ENCODE measurements around the gene EVA1C. TPM values are rescaled to one million over a fixed set of nuclear protein-coding genes. Genes with fewer than 3 reads are reported as not detected.
"Not testable (repeated sequence)": the region's sequence is repeated elsewhere in the genome, so short reads cannot be mapped to it uniquely, and the experiment has no call there.

The EVA1C gene
- total RNA-seq, 1 experiment from 2014 or later: 16.1 TPM

DNA sequence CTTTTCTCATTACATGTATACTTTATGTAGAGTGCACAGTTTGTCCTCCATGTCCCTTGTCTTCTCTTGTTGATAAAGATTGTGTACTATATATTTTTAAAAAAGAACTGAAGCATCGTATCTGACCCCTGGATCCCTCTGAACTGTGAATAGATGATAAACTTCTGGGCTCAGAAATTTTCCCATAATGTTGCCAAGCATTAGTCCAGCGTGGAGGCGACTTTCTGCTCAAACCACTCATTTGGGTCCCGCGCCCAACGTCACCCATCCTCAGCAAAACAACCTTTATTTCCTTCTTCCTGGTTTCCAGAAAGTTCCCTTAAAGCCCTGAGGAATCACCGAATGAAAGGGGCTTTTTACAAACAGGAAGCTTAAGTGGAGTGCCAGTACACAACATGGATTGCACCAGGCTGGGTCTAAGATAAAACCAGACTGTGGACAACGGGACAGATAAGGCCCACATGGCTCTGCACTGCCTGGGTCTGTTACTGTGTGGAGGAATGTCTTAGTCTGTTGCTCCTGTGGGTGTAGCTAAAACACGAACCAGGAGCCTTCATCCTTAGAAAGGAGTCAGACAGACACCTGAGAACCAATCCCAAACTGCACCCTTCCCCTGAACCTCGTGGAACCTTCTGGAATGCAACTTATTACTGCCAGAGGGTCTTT is 15.6 kb downstream of the EVA1C start:
- no TSS peak for BruUV-seq (replicated peaks)
- CTCF ChIA-PET: interaction anchor here (1.2 kb wide), 1 partner anchor 141 kb away, joined by 5 read pairs; no protein-coding TSS in a partner anchor

DNA sequence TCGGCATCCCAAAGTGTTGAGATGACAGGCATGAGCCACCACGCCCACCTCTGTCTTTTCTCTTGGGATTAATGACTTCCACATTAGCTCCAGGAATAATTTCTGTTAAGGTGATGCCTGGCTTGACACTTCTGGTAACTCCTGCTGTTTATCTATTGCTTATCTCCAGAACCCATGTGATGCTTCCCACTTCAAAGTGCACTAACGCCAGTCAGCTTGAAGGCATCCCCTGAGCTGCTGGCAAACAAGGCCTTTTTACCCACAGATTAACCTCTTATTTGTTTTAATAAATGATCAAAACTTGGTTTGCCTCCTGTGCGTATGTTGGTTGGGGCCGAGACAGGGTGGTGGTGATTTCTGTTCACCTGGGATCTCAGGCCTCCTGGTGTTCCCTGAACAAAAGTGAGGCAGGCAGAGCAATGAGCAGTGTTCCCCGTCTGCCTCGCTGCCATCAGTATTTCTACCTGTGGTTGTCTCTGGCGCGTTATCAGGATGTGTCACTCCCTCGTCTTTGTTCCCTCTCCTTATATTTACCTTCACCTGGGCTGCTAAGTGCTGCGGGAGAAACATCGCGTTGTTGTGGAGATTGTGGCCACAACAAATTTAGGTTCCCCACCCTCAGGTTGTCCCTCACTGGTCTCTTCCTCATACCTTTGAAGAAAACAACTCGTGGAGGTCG is 20.6 kb downstream of the EVA1C start:
- CTCF ChIA-PET; intact Hi-C loops (cut with micrococcal nuclease); H3K36me3 ChIP-seq (ENCODE audit: low read depth, low read length); H3K9me2 ChIP-seq (replicated peaks; ENCODE audit: low read length); POLR2A ChIA-PET (ENCODE audit: unreplicated experiment); H4K20me1 ChIP-seq (ENCODE audit: low read length); ATAC-seq; H3K27me3 ChIP-seq (ENCODE audit: low read length); BruUV-seq (replicated peaks); H3F3A ChIP-seq (ENCODE audit: low read length, unreplicated experiment); H3K79me2 ChIP-seq (ENCODE audit: low read length); DNase-seq; H3K9ac ChIP-seq (ENCODE audit: low read length); H3K9me3 ChIP-seq (ENCODE audit: low read length); H3K4me3 ChIP-seq (ENCODE audit: low read length); H3K4me2 ChIP-seq (ENCODE audit: low read length); H3K4me1 ChIP-seq (ENCODE audit: insufficient read depth, low read length); H3K27ac ChIP-seq (ENCODE audit: low read length); H2AFZ ChIP-seq (ENCODE audit: low read length): not testable (repeated sequence)

More for the DNA sequence above, 15.6 kb downstream of the EVA1C start:
- no peaks in the 10 kb centered on the region for H3K9me2 ChIP-seq (replicated peaks; ENCODE audit: low read length)
- no peaks in the 10 kb centered on the region for H3K9me3 ChIP-seq (ENCODE audit: low read length)
- no peak for DNase-seq
- peaks cover 30% of the 10 kb centered on the region for H3K79me2 ChIP-seq (ENCODE audit: low read length)
- H3F3A ChIP-seq (ENCODE audit: low read length, unreplicated experiment): peaks cover 8% of the 10 kb centered on the region
- POLR2A ChIA-PET (ENCODE audit: unreplicated experiment): no interaction called here
- H2AFZ ChIP-seq (ENCODE audit: low read length): no peak overlapping the region
- peak overlapping the region; percentile 87 for H3K27ac ChIP-seq (ENCODE audit: low read length)
- intact Hi-C loops (cut with micrococcal nuclease): loop anchor here (2.0 to 5.0 kb wide), 2 partner anchors 34 to 47 kb away; no protein-coding TSS in a partner anchor
- no peak for TF ChIP-seq EZH2 (IDR thresholded peaks at IDR 0.05; ENCODE audit: low read length, unreplicated experiment)
- TF ChIP-seq, protein P1, sequence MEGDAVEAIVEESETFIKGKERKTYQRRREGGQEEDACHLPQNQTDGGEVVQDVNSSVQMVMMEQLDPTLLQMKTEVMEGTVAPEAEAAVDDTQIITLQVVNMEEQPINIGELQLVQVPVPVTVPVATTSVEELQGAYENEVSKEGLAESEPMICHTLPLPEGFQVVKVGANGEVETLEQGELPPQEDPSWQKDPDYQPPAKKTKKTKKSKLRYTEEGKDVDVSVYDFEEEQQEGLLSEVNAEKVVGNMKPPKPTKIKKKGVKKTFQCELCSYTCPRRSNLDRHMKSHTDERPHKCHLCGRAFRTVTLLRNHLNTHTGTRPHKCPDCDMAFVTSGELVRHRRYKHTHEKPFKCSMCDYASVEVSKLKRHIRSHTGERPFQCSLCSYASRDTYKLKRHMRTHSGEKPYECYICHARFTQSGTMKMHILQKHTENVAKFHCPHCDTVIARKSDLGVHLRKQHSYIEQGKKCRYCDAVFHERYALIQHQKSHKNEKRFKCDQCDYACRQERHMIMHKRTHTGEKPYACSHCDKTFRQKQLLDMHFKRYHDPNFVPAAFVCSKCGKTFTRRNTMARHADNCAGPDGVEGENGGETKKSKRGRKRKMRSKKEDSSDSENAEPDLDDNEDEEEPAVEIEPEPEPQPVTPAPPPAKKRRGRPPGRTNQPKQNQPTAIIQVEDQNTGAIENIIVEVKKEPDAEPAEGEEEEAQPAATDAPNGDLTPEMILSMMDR (conservative IDR thresholded peaks at IDR 0.05; ENCODE audit: low read depth, low read length): no peak
- no peak for TF ChIP-seq EZH2phosphoT487 (IDR thresholded peaks at IDR 0.05; ENCODE audit: borderline replicate concordance, low read length)
- H3K27me3 ChIP-seq (ENCODE audit: low read length): no peaks in the 10 kb centered on the region
- ATAC-seq: no peak
- 0 out of 2 replicates have a peak overlapping the region, but pooled peaks have one; percentile 75 for H3K4me2 ChIP-seq (ENCODE audit: low read length)
- H4K20me1 ChIP-seq (ENCODE audit: low read length): no peaks in the 10 kb centered on the region
- H3K36me3 ChIP-seq (ENCODE audit: low read depth, low read length): no peaks in the 10 kb centered on the region
- no peak overlapping the region for H3K9ac ChIP-seq (ENCODE audit: low read length)
- peaks cover 54% of the 10 kb centered on the region for H3K4me1 ChIP-seq (ENCODE audit: insufficient read depth, low read length)
- H3K4me3 ChIP-seq (ENCODE audit: low read length): no peak overlapping the region

DNA sequence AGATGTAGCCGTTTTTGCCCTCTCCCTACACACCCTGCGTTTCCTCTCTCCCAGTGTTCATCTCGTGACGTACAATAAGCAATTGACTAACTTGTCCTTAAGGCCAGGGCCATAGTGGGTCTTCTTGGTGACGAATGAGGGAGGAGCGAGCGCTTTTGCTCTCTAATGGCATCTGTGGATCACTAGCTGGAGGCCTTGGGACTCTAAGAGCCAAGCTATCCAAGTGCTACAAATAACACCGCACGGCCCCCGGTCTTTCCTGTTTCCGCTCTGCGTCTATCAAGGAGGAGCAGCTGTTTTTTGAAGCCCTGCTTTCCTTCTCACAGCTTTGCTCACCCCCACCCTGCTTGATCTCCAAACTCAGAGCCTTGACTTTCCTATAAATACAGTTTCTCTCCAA is 25.2 kb downstream of the EVA1C start:
- H3K27ac ChIP-seq (ENCODE audit: low read length): no peak overlapping the region
- TF ChIP-seq EZH2 (IDR thresholded peaks at IDR 0.05; ENCODE audit: low read length, unreplicated experiment) (no peak), EZH2phosphoT487 (IDR thresholded peaks at IDR 0.05; ENCODE audit: borderline replicate concordance, low read length) (no peak)
- TF ChIP-seq, protein P1 (conservative IDR thresholded peaks at IDR 0.05; ENCODE audit: low read depth, low read length): no peak
- no peak for DNase-seq
- no peak overlapping the region for H2AFZ ChIP-seq (ENCODE audit: low read length)
- H3K9me2 ChIP-seq (replicated peaks; ENCODE audit: low read length): no peaks in the 10 kb centered on the region
- H3K36me3 ChIP-seq (ENCODE audit: low read depth, low read length): no peaks in the 10 kb centered on the region
- H3K79me2 ChIP-seq (ENCODE audit: low read length): no peaks in the 10 kb centered on the region
- intact Hi-C loops (cut with micrococcal nuclease): no loop called here
- no peaks in the 10 kb centered on the region for H4K20me1 ChIP-seq (ENCODE audit: low read length)
- H3K4me2 ChIP-seq (ENCODE audit: low read length): no peak overlapping the region
- no peaks in the 10 kb centered on the region for H3K9me3 ChIP-seq (ENCODE audit: low read length)
- no peaks in the 10 kb centered on the region for H3F3A ChIP-seq (ENCODE audit: low read length, unreplicated experiment)
- no peak for ATAC-seq
- H3K4me3 ChIP-seq (ENCODE audit: low read length): no peak overlapping the region
- no TSS peak for BruUV-seq (replicated peaks)
- H3K9ac ChIP-seq (ENCODE audit: low read length): no peak overlapping the region
- H3K4me1 ChIP-seq (ENCODE audit: insufficient read depth, low read length): no peaks in the 10 kb centered on the region; the same call in 1 of the 2 replicates
- CTCF ChIA-PET: no interaction called here
- H3K27me3 ChIP-seq (ENCODE audit: low read length): no peaks in the 10 kb centered on the region
- POLR2A ChIA-PET (ENCODE audit: unreplicated experiment): no interaction called here
